IPS-18c (cell line): Measurements from ENCODE around the gene NPIPB6.

Experiments used
- H3K4me3 ChIP-seq: 2 replicates; pipeline ENCODE4 v1.7.0; 2013; ENCODE audit warnings: low read depth, mild to moderate bottlenecking, low read length, moderate library complexity; ENCODE audit not compliant: insufficient read depth
- H3K9me3 ChIP-seq: one replicate; pipeline ENCODE4 v1.6.1; 2013; ENCODE audit warnings: mild to moderate bottlenecking, low read length, moderate library complexity; ENCODE audit not compliant: control insufficient read depth, insufficient read depth

The NPIPB6 gene

GRCh38 chr16:28326881-28327610 is 36.3 kb downstream of the NPIPB6 start:
- no peaks in the 10 kb centered on the region for H3K9me3 ChIP-seq
- no peak overlapping the region for H3K4me3 ChIP-seq

GRCh38 chr16:28324887-28325279 is 38.4 kb downstream of the NPIPB6 start:
- Histone ChIP-seq H3K9me3 (no peaks in the 10 kb centered on the region), H3K4me3 (no peak overlapping the region)

- no peaks in the 10 kb centered on the region for H3K9me3 ChIP-seq
- H3K4me3 ChIP-seq, result no peak overlapping the region
Observed at GRCh38 chr16:28324235-28324886, 38.9 kb downstream of the NPIPB6 start.

- H3K9me3 ChIP-seq, result no peaks in the 10 kb centered on the region
Observed at GRCh38 chr16:28321700-28322411, 41.5 kb downstream of the NPIPB6 start.

GRCh38 chr16:28320741-28321140 is 42.6 kb downstream of the NPIPB6 start:
- Histone ChIP-seq H3K9me3 (no peaks in the 10 kb centered on the region), H3K4me3 (no peak overlapping the region)

More at GRCh38 chr16:28321700-28322411, 41.5 kb downstream of the NPIPB6 start:
- H3K4me3 ChIP-seq, result no peak overlapping the region

GRCh38 chr16:28320023-28320561 is 43.2 kb downstream of the NPIPB6 start:
- H3K9me3 ChIP-seq, result no peaks in the 10 kb centered on the region
- H3K4me3 ChIP-seq, result no peak overlapping the region

DNA sequence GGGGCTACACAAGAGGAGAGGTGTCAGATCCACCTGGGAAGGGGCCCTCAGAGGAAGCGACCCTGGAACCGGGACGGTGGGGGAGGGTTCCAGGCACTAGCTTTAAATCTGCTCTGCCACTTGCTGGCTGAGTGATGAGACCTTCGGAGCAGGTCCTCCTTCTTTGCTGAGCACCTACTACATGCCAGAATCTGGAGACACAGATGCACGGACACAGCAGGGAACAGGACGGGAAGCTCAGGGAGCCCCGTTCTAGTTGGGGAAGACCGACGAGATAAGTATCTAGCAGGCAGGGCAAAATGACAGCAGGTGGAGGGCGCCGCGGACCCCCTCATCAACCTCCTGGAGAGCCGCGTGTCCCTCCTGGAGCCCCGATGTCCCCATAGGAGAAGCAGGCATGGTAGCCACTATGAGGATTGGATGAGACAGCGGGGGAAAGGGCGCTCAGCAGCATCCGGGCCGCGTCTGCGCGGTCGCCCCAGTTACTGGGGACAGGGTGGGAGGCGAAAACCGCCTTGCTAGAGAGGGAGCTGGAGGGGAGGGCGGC is 43.8 kb downstream of the NPIPB6 start:
- no peaks in the 10 kb centered on the region for H3K9me3 ChIP-seq

DNA sequence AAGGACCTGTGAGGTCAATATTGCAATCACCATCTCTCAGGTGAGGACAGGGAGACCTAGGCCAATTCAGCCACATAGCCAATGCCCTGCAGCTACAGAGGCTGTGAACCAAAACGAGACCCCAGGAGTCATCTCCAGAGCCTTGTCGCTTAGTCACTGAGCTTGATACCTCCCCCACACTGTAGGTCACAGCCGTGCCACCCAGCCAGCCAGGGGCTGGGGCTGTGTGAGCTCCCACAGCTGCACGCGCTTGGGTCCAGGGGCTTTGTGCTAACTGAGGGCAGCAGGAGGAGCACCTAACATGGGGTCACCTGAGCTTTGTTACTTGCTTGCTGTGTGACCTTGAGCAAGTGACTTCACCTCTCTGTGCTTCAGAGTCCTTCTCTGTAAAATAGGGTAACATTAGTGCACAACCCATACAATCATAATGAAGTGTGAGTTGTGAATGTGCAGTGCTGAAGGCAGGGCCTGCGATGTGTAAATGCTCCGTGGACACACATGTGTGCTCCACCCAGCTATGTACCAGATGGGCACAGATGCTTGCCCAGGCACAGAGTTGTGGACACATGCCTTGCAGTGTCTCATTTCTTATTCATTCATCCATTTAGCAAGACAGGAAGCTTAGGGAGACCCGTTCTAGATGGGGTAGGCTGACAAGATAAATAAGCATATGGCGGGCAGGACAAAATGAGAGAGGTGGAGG is 45.1 kb downstream of the NPIPB6 start:
- no peak overlapping the region for H3K4me3 ChIP-seq
- H3K9me3 ChIP-seq, result no peaks in the 10 kb centered on the region

More for the DNA sequence above, 43.8 kb downstream of the NPIPB6 start:
- no peak overlapping the region for H3K4me3 ChIP-seq

DNA sequence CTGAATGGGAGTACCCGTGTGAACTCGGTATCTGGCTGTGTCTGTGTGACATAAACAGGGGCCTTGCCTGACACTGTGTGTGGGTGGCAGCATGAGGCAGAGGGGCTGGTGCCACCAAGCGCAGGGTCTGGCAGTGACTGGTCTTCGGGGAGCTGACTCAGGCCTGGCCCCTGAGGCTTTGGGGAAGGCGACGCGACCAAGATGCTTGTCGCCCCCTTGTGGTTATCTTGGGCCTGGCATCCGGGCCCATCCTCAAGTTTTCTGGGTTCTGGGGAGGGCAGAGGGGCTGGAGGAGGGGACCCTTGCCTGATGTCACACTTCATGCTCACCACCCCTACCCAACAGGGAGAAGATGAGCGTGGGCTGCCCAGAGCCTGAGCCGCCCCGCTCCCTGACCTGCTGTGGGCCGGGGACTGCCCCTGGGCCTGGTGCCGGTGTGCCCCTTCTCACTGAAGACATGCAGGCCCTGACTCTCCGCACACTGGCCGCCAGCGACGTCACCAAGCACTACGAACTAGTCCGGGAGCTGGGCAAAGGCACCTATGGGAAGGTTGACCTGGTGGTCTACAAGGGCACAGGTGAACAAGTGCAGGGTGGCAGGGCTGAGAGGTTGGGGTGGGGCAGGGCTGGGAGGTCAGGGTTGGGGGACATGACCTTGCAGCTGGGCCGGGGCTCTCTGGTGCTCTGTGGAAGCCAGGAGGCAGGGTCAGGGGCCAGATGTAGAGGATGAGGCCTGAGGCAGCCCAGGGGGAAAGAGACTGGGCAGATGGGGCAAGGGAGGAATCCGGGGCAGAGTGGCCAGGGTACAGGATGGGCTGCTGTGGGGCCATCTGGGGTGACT is 46.0 kb downstream of the NPIPB6 start:
- no peaks in the 10 kb centered on the region for H3K9me3 ChIP-seq
- H3K4me3 ChIP-seq, result no peak overlapping the region

DNA sequence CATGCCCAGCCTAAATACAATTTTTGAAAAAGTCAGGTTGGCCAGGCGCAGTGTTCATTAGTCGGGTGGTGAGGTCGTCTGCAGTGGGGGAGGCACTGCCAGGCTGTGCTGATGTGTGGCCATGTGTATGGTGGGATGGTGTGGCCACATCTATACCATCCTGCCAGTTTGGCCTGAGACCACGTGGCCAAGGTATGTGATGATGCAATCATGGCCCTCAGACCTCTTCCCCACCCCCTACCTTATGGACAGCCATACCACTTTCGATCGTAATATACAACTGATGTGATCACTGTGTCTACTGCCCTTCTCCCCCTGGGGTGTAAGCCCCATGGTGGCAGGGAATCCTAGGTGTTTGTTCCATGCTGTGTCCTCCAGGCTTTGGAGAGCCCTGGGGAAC is 47.3 kb downstream of the NPIPB6 start:
- Histone ChIP-seq H3K9me3 (no peaks in the 10 kb centered on the region), H3K4me3 (no peak overlapping the region)

DNA sequence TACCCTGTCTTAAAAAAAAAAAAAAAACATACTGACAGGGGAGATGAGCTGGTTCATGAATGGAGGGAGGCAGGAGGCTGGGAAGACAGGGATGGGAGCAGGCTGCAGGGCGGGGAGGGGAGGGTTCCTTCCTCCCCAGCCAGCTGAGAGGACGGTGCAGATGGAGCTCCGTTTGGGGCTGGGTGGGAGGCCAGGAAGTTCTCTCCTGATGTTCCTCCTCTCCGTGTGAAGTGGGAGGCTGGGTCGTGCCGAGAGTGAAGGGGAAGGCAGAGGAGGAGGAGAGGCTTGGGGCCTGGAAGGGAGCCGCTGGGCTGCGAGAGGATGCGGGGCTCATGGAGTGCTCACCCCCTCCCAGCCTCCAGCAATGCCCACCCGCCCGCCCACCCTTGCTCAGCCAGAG is 49.7 kb downstream of the NPIPB6 start:
- Histone ChIP-seq H3K9me3 (no peaks in the 10 kb centered on the region), H3K4me3 (no peak overlapping the region)

- Histone ChIP-seq H3K9me3 (no peaks in the 10 kb centered on the region), H3K4me3 (no peak overlapping the region)
Observed at GRCh38 chr16:28312327-28312726, 51.0 kb downstream of the NPIPB6 start.

- no peak overlapping the region for H3K4me3 ChIP-seq
- H3K9me3 ChIP-seq, result no peaks in the 10 kb centered on the region
Observed at GRCh38 chr16:28311913-28312312, 51.4 kb downstream of the NPIPB6 start.

- H3K4me3 ChIP-seq, result no peak overlapping the region
- H3K9me3 ChIP-seq, result no peaks in the 10 kb centered on the region
Observed at GRCh38 chr16:28311413-28311812, 51.9 kb downstream of the NPIPB6 start.

- H3K4me3 ChIP-seq, result no peak overlapping the region
Observed at GRCh38 chr16:28310796-28311195, 52.5 kb downstream of the NPIPB6 start.

DNA sequence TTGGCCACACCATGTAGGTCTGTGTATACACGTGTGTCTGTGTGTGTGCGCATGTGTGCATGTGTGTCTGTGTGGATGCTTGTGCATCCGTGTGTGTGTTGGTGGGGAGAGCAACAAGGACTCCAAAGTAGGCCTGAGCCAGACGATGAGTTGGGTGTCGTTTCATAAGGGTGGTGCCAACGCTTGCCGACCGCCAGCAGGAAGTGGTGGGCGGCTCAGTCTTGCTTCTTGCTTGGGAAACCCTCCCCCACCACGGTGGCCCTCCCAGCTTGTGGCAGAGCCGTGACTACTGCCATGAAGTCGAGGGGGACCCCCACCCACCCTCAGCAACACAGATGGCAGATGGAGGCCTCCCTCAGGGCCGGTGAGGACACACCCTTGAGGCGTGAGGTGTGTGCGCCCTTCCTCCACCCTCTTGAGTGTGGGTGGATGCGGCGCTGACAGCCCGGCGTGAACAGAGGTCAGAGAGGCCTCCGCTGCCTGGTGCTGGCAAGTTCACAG is 53.4 kb downstream of the NPIPB6 start:
- no peaks in the 10 kb centered on the region for H3K9me3 ChIP-seq
- H3K4me3 ChIP-seq, result no peak overlapping the region

More at GRCh38 chr16:28310796-28311195, 52.5 kb downstream of the NPIPB6 start:
- H3K9me3 ChIP-seq, result no peaks in the 10 kb centered on the region
